ENCODE data around the gene SCAF4. TPM values are rescaled to one million over a fixed set of nuclear protein-coding genes. Genes with fewer than 3 reads are reported as not detected.

Gene SCAF4
- total and polyA plus RNA-seq, 2 of the 8 experiments (the other 6 are each of a cell fraction or from before 2014, with no cell fraction given), result 28.9 to 55.1 TPM

DNA sequence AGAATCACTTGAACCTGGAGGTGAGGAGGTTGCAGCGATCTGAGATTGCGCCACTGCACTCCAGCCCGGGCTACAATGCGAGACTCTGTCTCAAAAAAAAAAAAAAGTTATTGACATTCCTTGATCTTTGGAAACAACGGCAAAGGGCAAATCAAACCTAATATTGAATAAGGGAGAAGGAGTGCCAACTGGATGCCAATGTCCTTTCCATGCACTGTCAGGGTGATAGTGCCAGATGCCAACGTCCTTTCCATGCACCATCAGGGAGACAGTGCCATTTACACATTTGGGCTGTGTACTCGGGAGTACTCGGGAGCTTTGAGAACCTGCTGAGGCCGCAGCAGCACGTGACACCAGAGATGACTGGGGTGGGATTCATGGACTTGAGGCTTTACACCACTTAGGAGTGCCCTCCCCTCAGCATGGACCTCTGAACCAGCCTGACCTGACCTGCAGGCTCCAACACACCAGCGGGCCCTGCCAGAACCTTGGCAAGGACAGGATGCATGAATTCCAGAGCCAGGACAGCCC lies 106.9 kb downstream of the SCAF4 start:
- no peaks in the 10 kb centered on the region for H3K79me1 ChIP-seq (ENCODE audit: low read depth, low read length)
- H4K20me1 ChIP-seq (replicated peaks in 1 of 2; ENCODE audit: control insufficient read depth in 1 of 2, insufficient read depth in 2 of 2, low read length in 2 of 2), result no peaks in the 10 kb centered on the region
- H3K56ac ChIP-seq (replicated peaks; ENCODE audit: insufficient read length, low read depth, low read length), result no peak overlapping the region
- H3K4ac ChIP-seq (replicated peaks; ENCODE audit: insufficient read length, low read depth, low read length), result no peak overlapping the region
- no peak overlapping the region for H4K91ac ChIP-seq (replicated peaks; ENCODE audit: insufficient read length, low read length)
- FAIRE-seq, result no peak
- no peaks in the 10 kb centered on the region for H3K36me3 ChIP-seq (ENCODE audit: control insufficient read depth in 2 of 4, insufficient read depth in 4 of 4, low read length in 3 of 4)
- H2AFZ ChIP-seq (ENCODE audit: low read length), result no peak overlapping the region
- no peak overlapping the region for H2BK15ac ChIP-seq (ENCODE audit: low read length)
- no peak overlapping the region for H2AK5ac ChIP-seq (ENCODE audit: low read depth, low read length)
- H2BK20ac ChIP-seq (ENCODE audit: low read length), result no peak overlapping the region
- no peaks in the 10 kb centered on the region for H3K9me3 ChIP-seq (ENCODE audit: insufficient read depth in 2 of 2, low read depth in 1 of 2, low read length in 1 of 2)
- no peak overlapping the region for H3K14ac ChIP-seq (ENCODE audit: insufficient read length)
- H3K4me3 ChIP-seq (ENCODE audit: extremely low read depth in 1 of 4, insufficient read depth in 2 of 4, low read depth in 3 of 4, low read length in 4 of 4), result no peak overlapping the region
- H2BK120ac ChIP-seq (replicated peaks; ENCODE audit: low read depth, low read length), result no peak overlapping the region
- no peak overlapping the region for H4K5ac ChIP-seq (ENCODE audit: insufficient read length, low read depth, low read length)
- H3K23ac ChIP-seq (ENCODE audit: insufficient read length), result no peak overlapping the region
- CTCF ChIA-PET (ENCODE audit: partially characterized antibody), result interaction anchor here (0.6 to 2.4 kb wide), 4 partner anchors 12 to 54 kb away, joined by 3 to 14 read pairs (median 3); no protein-coding TSS in a partner anchor
- no peak for TF ChIP-seq EP300 (IDR thresholded peaks at IDR 0.05; ENCODE audit: borderline replicate concordance in 1 of 2, low read depth in 2 of 2, low read length in 2 of 2)
- TF ChIP-seq, protein P1, sequence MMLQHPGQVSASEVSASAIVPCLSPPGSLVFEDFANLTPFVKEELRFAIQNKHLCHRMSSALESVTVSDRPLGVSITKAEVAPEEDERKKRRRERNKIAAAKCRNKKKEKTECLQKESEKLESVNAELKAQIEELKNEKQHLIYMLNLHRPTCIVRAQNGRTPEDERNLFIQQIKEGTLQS (IDR thresholded peaks at IDR 0.05; ENCODE audit: insufficient read depth, low read depth, low read length), result no peak
- no peak for TF ChIP-seq CREB1 (IDR thresholded peaks at IDR 0.05)
- TF ChIP-seq TAF1 (IDR thresholded peaks at IDR 0.05; ENCODE audit: low read depth, low read length), result no peak
- TF ChIP-seq ZNF274 (IDR thresholded peaks at IDR 0.05; ENCODE audit: borderline replicate concordance, extremely low read depth, low read length), result no peak
- TF ChIP-seq CHD1 (IDR thresholded peaks at IDR 0.05; ENCODE audit: low read depth, low read length), result no peak
- no peak for TF ChIP-seq CHD2 (IDR thresholded peaks at IDR 0.05; ENCODE audit: low read length)
- TF ChIP-seq SRF (IDR thresholded peaks at IDR 0.05; ENCODE audit: low read depth, low read length), result no peak
- TF ChIP-seq USF2 (IDR thresholded peaks at IDR 0.05; ENCODE audit: low read length), result no peak
- no peak for TF ChIP-seq BRCA1 (IDR thresholded peaks at IDR 0.05; ENCODE audit: low read depth, low read length)
- no peak for TF ChIP-seq MAFK (IDR thresholded peaks at IDR 0.05; ENCODE audit: low read depth, low read length)
- no peak for TF ChIP-seq KDM5A (IDR thresholded peaks at IDR 0.05; ENCODE audit: low read length)
- no peak overlapping the region for H3K18ac ChIP-seq (ENCODE audit: extremely low read depth, low read length)
- no peaks in the 10 kb centered on the region for H3K23me2 ChIP-seq (ENCODE audit: low read depth, low read length)
- H3K27ac ChIP-seq (ENCODE audit: low read depth, low read length), result no peak overlapping the region
- H3K27me3 ChIP-seq (replicated peaks in 1 of 4; ENCODE audit: control insufficient read depth in 3 of 4, extremely low read depth in 1 of 4, insufficient read depth in 3 of 4, low read length in 3 of 4), result no peaks in the 10 kb centered on the region
- no peaks in the 10 kb centered on the region for H3K4me1 ChIP-seq (replicated peaks in 1 of 4; ENCODE audit: control insufficient read depth in 3 of 4, insufficient read depth in 4 of 4, low read length in 3 of 4)
- no peak overlapping the region for H2BK5ac ChIP-seq (ENCODE audit: low read depth, low read length)
- POLR2A ChIA-PET (ENCODE audit: partially characterized antibody), result no interaction called here
- no peaks in the 10 kb centered on the region for H3K79me2 ChIP-seq (ENCODE audit: control insufficient read depth in 1 of 2, insufficient read depth in 2 of 2, low read length in 2 of 2)
- no peak overlapping the region for H4K8ac ChIP-seq (ENCODE audit: extremely low read depth, insufficient read depth, low read length)
- 96% methylated on average over 11 of the region's 11 CpGs; no CpG with 5 or more reads in 1 of the 2 experiments for WGBS, 2 experiments (ENCODE audit: extremely low coverage in 1 of 2, insufficient coverage in 1 of 2, insufficient read length in 1 of 2, insufficient replicate concordance in 2 of 2, low coverage in 1 of 2, low lambda C conversion rate in 2 of 2, missing lambda C conversion rate in 1 of 2)
- H2BK12ac ChIP-seq (ENCODE audit: low read depth, low read length), result no peak overlapping the region
- no peak for DNase-seq (ENCODE audit: low read depth in 1 of 2, low spot score in 2 of 2)
- H3K9ac ChIP-seq (replicated peaks in 1 of 4; ENCODE audit: extremely low read depth in 1 of 4, low read depth in 3 of 4, low read length in 3 of 4), result no peak overlapping the region
- H3K4me2 ChIP-seq (ENCODE audit: insufficient read depth in 1 of 2, low read depth in 2 of 2, low read length in 2 of 2), result no peak overlapping the region
